Measurements from ENCODE around the gene RABAC1.
A peak's percentile ranks its signal among the peaks of the same experiment; 100 is the strongest.

Gene RABAC1, protein sequence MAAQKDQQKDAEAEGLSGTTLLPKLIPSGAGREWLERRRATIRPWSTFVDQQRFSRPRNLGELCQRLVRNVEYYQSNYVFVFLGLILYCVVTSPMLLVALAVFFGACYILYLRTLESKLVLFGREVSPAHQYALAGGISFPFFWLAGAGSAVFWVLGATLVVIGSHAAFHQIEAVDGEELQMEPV

DNA sequence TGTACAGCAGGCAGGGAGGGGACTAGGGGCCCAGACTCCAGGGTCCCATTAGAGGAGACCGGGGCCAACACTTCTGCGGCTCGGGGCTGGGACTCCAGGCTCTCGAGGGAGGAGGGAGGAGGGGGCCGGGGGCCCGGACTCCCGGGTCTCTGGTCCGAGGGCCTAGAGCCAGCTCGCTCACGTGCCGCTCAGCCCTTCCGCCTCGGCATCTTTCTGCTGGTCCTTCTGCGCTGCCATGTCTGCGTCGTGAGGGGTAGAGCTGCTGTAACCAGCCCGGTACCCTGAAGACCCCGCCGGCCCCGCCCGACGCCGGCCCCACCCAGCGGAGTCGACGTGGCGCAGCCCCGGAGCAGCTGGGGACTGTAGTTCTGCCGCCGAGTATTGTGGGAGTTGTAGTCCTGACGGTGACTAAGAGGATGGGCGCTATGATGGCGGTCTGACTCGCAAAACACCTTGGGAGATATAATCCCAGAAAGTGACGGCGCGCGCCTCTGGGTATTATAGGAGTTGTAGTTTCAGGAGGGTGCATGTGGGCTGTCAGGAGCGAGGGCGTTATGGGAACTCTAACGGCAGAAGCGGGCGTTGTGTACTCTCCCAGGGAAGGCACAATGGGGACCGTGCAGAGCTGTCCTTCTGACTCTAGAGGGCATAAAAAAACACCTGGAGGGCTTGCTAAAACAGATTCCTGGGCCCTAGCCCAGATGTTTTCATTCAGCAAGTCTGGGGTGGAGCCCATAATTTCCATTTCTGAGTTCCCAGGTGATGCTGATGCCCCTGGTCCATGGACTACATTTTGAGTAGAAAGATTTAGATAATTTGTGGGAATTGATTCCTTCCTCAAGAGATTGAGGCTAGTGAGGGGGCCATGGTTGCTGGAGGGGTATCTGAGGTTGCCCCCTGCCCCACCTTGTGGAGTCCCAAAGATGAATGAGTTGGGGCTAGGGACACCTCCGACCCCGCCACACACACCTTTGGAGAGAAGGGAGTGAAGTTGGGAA lies at the start of gene RABAC1:
TSS of gene RABAC1 (minus strand) at position 266 of the 998 bp plus-strand sequence. CDS start at position 237, 29 bp downstream.
- Histone ChIP-seq H3K4me1 (ENCODE audit: control insufficient read depth, low read length) (peaks cover 43% of the 10 kb centered on the region), H3K36me3 (ENCODE audit: control insufficient read depth, low read length) (peaks cover 38% of the 10 kb centered on the region), H3K27me3 (ENCODE audit: control insufficient read depth, low read length) (no peaks in the 10 kb centered on the region), H3K27ac (ENCODE audit: low read depth, low read length) (peak within 1 kb of the TSS; percentile 66), H4K20me1 (ENCODE audit: control insufficient read depth, insufficient read depth, low read depth, low read length) (no peaks in the 10 kb centered on the region), H3K4me2 (ENCODE audit: low read length) (peak within 1 kb of the TSS; percentile 81), H3K9me3 (ENCODE audit: control insufficient read depth, insufficient read depth, low read length) (no peaks in the 10 kb centered on the region), H3F3A (ENCODE audit: control insufficient read depth, insufficient read depth) (0 out of 2 replicates have a peak, but pooled peaks cover 11% of the 10 kb centered on the region), H3K4me3 (ENCODE audit: low read length) (peak within 1 kb of the TSS; percentile 93), H3K9me2 (replicated peaks; ENCODE audit: control insufficient read depth, low read length) (no peaks in the 10 kb centered on the region), H3K79me2 (ENCODE audit: control insufficient read depth, low read length) (peaks cover 21% of the 10 kb centered on the region)
- TF ChIP-seq EZH2phosphoT487 (IDR thresholded peaks at IDR 0.05; ENCODE audit: borderline replicate concordance, low read length): no peak
- TF ChIP-seq, protein P1, sequence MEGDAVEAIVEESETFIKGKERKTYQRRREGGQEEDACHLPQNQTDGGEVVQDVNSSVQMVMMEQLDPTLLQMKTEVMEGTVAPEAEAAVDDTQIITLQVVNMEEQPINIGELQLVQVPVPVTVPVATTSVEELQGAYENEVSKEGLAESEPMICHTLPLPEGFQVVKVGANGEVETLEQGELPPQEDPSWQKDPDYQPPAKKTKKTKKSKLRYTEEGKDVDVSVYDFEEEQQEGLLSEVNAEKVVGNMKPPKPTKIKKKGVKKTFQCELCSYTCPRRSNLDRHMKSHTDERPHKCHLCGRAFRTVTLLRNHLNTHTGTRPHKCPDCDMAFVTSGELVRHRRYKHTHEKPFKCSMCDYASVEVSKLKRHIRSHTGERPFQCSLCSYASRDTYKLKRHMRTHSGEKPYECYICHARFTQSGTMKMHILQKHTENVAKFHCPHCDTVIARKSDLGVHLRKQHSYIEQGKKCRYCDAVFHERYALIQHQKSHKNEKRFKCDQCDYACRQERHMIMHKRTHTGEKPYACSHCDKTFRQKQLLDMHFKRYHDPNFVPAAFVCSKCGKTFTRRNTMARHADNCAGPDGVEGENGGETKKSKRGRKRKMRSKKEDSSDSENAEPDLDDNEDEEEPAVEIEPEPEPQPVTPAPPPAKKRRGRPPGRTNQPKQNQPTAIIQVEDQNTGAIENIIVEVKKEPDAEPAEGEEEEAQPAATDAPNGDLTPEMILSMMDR (IDR thresholded peaks at IDR 0.05; ENCODE audit: low read depth, low read length, poor library complexity, severe bottlenecking): peak; percentile 56

DNA sequence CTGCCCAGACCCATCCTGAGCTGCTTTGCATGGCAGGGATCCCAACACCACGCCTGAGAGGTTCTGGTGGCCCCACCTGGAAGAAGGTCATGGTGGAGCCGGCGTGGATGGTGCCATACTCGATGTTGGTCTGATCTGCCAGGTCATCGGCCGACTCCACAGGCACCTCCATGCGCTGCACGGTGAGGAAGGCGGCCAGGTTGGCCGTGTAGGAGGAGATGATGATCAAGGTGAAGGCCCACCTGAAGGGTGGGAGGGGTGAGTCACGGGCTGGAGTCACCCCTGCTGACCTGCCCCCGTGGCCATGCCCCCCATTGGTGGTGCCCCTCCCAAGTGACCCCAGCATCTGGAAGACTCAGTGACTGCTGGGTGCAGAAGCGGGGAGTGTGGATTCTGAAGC lies 47.4 kb upstream of the RABAC1 start:
- H3K4me2 ChIP-seq (ENCODE audit: low read length): no peak overlapping the region
- no peaks in the 10 kb centered on the region for H3K4me1 ChIP-seq (ENCODE audit: control insufficient read depth, low read length)
- H3K27ac ChIP-seq (ENCODE audit: low read depth, low read length): no peak overlapping the region
- H3K79me2 ChIP-seq (ENCODE audit: control insufficient read depth, low read length): no peaks in the 10 kb centered on the region
- no peaks in the 10 kb centered on the region for H3F3A ChIP-seq (ENCODE audit: control insufficient read depth, insufficient read depth)
- H4K20me1 ChIP-seq (ENCODE audit: control insufficient read depth, insufficient read depth, low read depth, low read length): no peaks in the 10 kb centered on the region
- no peaks in the 10 kb centered on the region for H3K9me2 ChIP-seq (replicated peaks; ENCODE audit: control insufficient read depth, low read length)
- H3K36me3 ChIP-seq (ENCODE audit: control insufficient read depth, low read length): no peaks in the 10 kb centered on the region
- TF ChIP-seq, protein P1 (IDR thresholded peaks at IDR 0.05; ENCODE audit: low read depth, low read length, poor library complexity, severe bottlenecking): no peak
- no peak for TF ChIP-seq EZH2phosphoT487 (IDR thresholded peaks at IDR 0.05; ENCODE audit: borderline replicate concordance, low read length)
- H3K9me3 ChIP-seq (ENCODE audit: control insufficient read depth, insufficient read depth, low read length): no peaks in the 10 kb centered on the region
- no peak overlapping the region for H3K4me3 ChIP-seq (ENCODE audit: low read length)
- peaks cover 25% of the 10 kb centered on the region for H3K27me3 ChIP-seq (ENCODE audit: control insufficient read depth, low read length)

DNA sequence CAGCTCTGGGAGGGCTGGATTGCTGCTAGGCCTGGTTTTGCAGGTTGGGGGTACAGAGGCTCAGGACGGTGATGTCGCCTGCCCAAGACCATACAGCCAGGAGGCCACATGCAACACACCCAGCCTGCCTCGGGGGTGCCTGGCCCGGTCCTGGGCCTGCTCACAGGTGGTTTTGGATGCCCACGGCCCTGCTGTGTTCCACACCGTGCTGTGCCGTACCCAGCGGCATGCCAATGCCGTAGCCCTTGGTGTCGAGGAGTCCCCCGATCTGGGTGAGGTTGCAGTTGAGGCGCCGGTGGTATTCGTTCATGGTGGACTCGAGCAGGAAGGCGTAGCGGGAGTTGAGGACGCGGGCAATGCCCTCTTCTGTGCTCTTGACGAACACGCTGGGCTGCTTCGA lies 46.4 kb upstream of the RABAC1 start:
- H3K27me3 ChIP-seq (ENCODE audit: control insufficient read depth, low read length): peaks cover 30% of the 10 kb centered on the region
- no peaks in the 10 kb centered on the region for H4K20me1 ChIP-seq (ENCODE audit: control insufficient read depth, insufficient read depth, low read depth, low read length)
- no peaks in the 10 kb centered on the region for H3K36me3 ChIP-seq (ENCODE audit: control insufficient read depth, low read length)
- H3K4me3 ChIP-seq (ENCODE audit: low read length): no peak overlapping the region
- TF ChIP-seq EZH2phosphoT487 (IDR thresholded peaks at IDR 0.05; ENCODE audit: borderline replicate concordance, low read length): no peak
- TF ChIP-seq, protein P1 (IDR thresholded peaks at IDR 0.05; ENCODE audit: low read depth, low read length, poor library complexity, severe bottlenecking): no peak
- no peaks in the 10 kb centered on the region for H3K9me2 ChIP-seq (replicated peaks; ENCODE audit: control insufficient read depth, low read length)
- no peaks in the 10 kb centered on the region for H3F3A ChIP-seq (ENCODE audit: control insufficient read depth, insufficient read depth)
- H3K79me2 ChIP-seq (ENCODE audit: control insufficient read depth, low read length): no peaks in the 10 kb centered on the region
- H3K4me1 ChIP-seq (ENCODE audit: control insufficient read depth, low read length): no peaks in the 10 kb centered on the region
- H3K9me3 ChIP-seq (ENCODE audit: control insufficient read depth, insufficient read depth, low read length): no peaks in the 10 kb centered on the region
- H3K4me2 ChIP-seq (ENCODE audit: low read length): no peak overlapping the region
- no peak overlapping the region for H3K27ac ChIP-seq (ENCODE audit: low read depth, low read length)

All from DOHH2 (cell line).